ENCODE results near the gene KCNJ12. TPM values are rescaled to one million over a fixed set of nuclear protein-coding genes. Genes with fewer than 3 reads are reported as not detected.

KCNJ12 gene
- total and polyA plus RNA-seq, 2 of the 13 experiments (the other 11 are each of a cell fraction or from before 2014, with no cell fraction given) = not detected

DNA sequence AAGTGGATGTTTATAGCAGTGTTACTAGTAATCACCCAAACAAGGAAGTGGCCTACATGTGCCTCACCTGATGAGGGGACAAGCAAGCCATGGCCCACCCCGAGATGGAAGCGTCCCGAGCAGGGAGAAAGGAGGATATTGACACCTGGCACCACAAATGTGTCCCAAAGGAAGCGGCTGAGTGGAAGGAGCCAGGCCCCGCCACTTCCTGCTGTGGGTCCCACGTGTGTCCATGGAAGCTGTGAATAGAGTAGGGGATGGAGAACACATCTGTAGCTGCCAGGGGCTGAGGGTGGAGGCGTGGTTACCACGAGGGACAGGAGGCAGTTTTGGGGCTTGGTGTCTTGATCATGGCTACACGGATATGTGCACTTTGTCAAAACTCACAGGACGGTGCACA lies 49.2 kb downstream of the KCNJ12 start:
- TF ChIP-seq, protein P1, sequence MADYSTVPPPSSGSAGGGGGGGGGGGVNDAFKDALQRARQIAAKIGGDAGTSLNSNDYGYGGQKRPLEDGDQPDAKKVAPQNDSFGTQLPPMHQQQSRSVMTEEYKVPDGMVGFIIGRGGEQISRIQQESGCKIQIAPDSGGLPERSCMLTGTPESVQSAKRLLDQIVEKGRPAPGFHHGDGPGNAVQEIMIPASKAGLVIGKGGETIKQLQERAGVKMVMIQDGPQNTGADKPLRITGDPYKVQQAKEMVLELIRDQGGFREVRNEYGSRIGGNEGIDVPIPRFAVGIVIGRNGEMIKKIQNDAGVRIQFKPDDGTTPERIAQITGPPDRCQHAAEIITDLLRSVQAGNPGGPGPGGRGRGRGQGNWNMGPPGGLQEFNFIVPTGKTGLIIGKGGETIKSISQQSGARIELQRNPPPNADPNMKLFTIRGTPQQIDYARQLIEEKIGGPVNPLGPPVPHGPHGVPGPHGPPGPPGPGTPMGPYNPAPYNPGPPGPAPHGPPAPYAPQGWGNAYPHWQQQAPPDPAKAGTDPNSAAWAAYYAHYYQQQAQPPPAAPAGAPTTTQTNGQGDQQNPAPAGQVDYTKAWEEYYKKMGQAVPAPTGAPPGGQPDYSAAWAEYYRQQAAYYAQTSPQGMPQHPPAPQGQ (CRISPR knock-in tag; IDR thresholded peaks at IDR 0.05; ENCODE audit: borderline replicate concordance) = no peak
- TF ChIP-seq, protein P2, sequence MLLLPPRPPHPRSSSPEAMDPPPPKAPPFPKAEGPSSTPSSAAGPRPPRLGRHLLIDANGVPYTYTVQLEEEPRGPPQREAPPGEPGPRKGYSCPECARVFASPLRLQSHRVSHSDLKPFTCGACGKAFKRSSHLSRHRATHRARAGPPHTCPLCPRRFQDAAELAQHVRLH (CRISPR knock-in tag; IDR thresholded peaks at IDR 0.05; ENCODE audit: borderline replicate concordance, low read depth) = no peak
- TF ChIP-seq ZSCAN12 (CRISPR knock-in tag; IDR thresholded peaks at IDR 0.05) (no peak), ZNF614 (CRISPR knock-in tag; IDR thresholded peaks at IDR 0.05; ENCODE audit: borderline replicate concordance) (no peak), PRMT3 (CRISPR knock-in tag; IDR thresholded peaks at IDR 0.05; ENCODE audit: borderline replicate concordance, low read depth) (no peak), RFX3 (CRISPR knock-in tag; IDR thresholded peaks at IDR 0.05) (no peak)
- TF ChIP-seq, protein P3, sequence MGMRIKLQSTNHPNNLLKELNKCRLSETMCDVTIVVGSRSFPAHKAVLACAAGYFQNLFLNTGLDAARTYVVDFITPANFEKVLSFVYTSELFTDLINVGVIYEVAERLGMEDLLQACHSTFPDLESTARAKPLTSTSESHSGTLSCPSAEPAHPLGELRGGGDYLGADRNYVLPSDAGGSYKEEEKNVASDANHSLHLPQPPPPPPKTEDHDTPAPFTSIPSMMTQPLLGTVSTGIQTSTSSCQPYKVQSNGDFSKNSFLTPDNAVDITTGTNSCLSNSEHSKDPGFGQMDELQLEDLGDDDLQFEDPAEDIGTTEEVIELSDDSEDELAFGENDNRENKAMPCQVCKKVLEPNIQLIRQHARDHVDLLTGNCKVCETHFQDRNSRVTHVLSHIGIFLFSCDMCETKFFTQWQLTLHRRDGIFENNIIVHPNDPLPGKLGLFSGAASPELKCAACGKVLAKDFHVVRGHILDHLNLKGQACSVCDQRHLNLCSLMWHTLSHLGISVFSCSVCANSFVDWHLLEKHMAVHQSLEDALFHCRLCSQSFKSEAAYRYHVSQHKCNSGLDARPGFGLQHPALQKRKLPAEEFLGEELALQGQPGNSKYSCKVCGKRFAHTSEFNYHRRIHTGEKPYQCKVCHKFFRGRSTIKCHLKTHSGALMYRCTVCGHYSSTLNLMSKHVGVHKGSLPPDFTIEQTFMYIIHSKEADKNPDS (CRISPR knock-in tag; IDR thresholded peaks at IDR 0.05) = no peak
- in situ Hi-C loops (cut with HindIII; ENCODE audit: extremely low pct_ligation_motif_present, low pct_unique_long_range_greater_than_20kb) = no loop called here
- DNase-seq (ENCODE audit: low spot score) (no peak), ATAC-seq (no peak), FAIRE-seq (no peak)
- BruUV-seq (replicated peaks) = no TSS peak
- Histone ChIP-seq H3K4me1 (ENCODE audit: insufficient read depth, low read length) (no peaks in the 10 kb centered on the region), H3K27me3 (ENCODE audit: control insufficient read depth in 1 of 2, insufficient read depth in 2 of 2, low read length in 2 of 2) (peaks cover 0 to 8% of the 10 kb centered on the region in 2 experiments; a peak in 2 of 5 replicates), H4K20me1 (ENCODE audit: insufficient read depth, low read length) (no peaks in the 10 kb centered on the region), H3K4me3 (replicated peaks in 1 of 3; ENCODE audit: insufficient read depth in 1 of 3, low read depth in 2 of 3, low read length in 3 of 3) (no peak overlapping the region), H3K9ac (ENCODE audit: insufficient read depth, low read depth, low read length) (no peak overlapping the region), H3K4me2 (ENCODE audit: low read depth, low read length) (no peak overlapping the region), H3K9me3 (ENCODE audit: low read length) (no peaks in the 10 kb centered on the region), H2AFZ (ENCODE audit: low read length) (no peak overlapping the region), H3K79me2 (ENCODE audit: insufficient read depth, low read length) (no peaks in the 10 kb centered on the region), H3K36me3 (replicated peaks in 1 of 2; ENCODE audit: control insufficient read depth in 1 of 2, insufficient read depth in 2 of 2, low read length in 2 of 2) (no peaks in the 10 kb centered on the region), H3K27ac (ENCODE audit: extremely low read length, insufficient read depth, low read length) (no peak overlapping the region)
- ChIA-PET CTCF (ENCODE audit: low intra/inter-chr PET ratio, low total read pairs) (no interaction called here), POLR2A (no interaction called here)
- WGBS (ENCODE audit: low lambda C conversion rate) = 18% methylated on average over 10 of the region's 10 CpGs
- intact Hi-C loops (cut with micrococcal nuclease; ENCODE audit: unreplicated experiment) = no loop called here

Data from HepG2 (cell line).